NCI-H2196 (cell line): ENCODE results near the gene WNT11.
A peak's percentile ranks its signal among the peaks of the same experiment; 100 is the strongest.

ENCODE experiments used
- DNase-seq: peaks from one replicate; lab custom pipeline; 2025; ENCODE audit not compliant: unreplicated experiment; lab: John Stamatoyannopoulos, UW

The WNT11 gene

GRCh38 chr11:76206327-76207081 lies at the start of gene WNT11:
Gene WNT11, minus strand, starts transcription at chr11:76206502. Its CDS starts 95 bp downstream, at chr11:76206407.
- peak; percentile 47 for DNase-seq

GRCh38 chr11:76253416-76253815 lies 47.1 kb upstream of the WNT11 start:
- peak; percentile 27 for DNase-seq

GRCh38 chr11:76252631-76253070 lies 46.3 kb upstream of the WNT11 start:
- no peak for DNase-seq

- DNase-seq: no peak
Observed at GRCh38 chr11:76251576-76251975, 45.3 kb upstream of the WNT11 start.

GRCh38 chr11:76251226-76251575 lies 44.9 kb upstream of the WNT11 start:
- no peak for DNase-seq

- DNase-seq: no peak
Observed at GRCh38 chr11:76250520-76251225, 44.4 kb upstream of the WNT11 start.

- no peak for DNase-seq
Observed at GRCh38 chr11:76249195-76249741, 43.0 kb upstream of the WNT11 start.

GRCh38 chr11:76248210-76248609 lies 41.9 kb upstream of the WNT11 start:
- DNase-seq: no peak

- DNase-seq: no peak
Observed at GRCh38 chr11:76247091-76247490, 40.8 kb upstream of the WNT11 start.

GRCh38 chr11:76246271-76246933 lies 40.1 kb upstream of the WNT11 start:
- DNase-seq: no peak

GRCh38 chr11:76245720-76246119 lies 39.4 kb upstream of the WNT11 start:
- DNase-seq: no peak

- no peak for DNase-seq
Observed at GRCh38 chr11:76244316-76244851, 38.1 kb upstream of the WNT11 start.

- no peak for DNase-seq
Observed at GRCh38 chr11:76243957-76244285, 37.6 kb upstream of the WNT11 start.

- DNase-seq: no peak
Observed at GRCh38 chr11:76243193-76243956, 37.1 kb upstream of the WNT11 start.

GRCh38 chr11:76242004-76242779 lies 35.9 kb upstream of the WNT11 start:
- DNase-seq: no peak

- DNase-seq: no peak
Observed at GRCh38 chr11:76241243-76242000, 35.1 kb upstream of the WNT11 start.

GRCh38 chr11:76240666-76241065 lies 34.4 kb upstream of the WNT11 start:
- no peak for DNase-seq

GRCh38 chr11:76240161-76240540 lies 33.8 kb upstream of the WNT11 start:
- DNase-seq: no peak

- DNase-seq: no peak
Observed at GRCh38 chr11:76239483-76240160, 33.3 kb upstream of the WNT11 start.
